HG02970 (cell line): ENCODE results near the gene CPN1.
"Not testable (repeated sequence)": the region's sequence is repeated elsewhere in the genome, so short reads cannot be mapped to it uniquely, and the experiment has no call there.

Source experiments
- ATAC-seq: cut with Tn5 transposase; IDR thresholded peaks from one replicate; pipeline ENCODE4 v1.9.1; 2021; ENCODE audit warnings: mild to moderate bottlenecking, moderate library complexity, moderate number of reproducible peaks; ENCODE audit not compliant: unreplicated experiment, low FRiP score

The CPN1 gene

DNA sequence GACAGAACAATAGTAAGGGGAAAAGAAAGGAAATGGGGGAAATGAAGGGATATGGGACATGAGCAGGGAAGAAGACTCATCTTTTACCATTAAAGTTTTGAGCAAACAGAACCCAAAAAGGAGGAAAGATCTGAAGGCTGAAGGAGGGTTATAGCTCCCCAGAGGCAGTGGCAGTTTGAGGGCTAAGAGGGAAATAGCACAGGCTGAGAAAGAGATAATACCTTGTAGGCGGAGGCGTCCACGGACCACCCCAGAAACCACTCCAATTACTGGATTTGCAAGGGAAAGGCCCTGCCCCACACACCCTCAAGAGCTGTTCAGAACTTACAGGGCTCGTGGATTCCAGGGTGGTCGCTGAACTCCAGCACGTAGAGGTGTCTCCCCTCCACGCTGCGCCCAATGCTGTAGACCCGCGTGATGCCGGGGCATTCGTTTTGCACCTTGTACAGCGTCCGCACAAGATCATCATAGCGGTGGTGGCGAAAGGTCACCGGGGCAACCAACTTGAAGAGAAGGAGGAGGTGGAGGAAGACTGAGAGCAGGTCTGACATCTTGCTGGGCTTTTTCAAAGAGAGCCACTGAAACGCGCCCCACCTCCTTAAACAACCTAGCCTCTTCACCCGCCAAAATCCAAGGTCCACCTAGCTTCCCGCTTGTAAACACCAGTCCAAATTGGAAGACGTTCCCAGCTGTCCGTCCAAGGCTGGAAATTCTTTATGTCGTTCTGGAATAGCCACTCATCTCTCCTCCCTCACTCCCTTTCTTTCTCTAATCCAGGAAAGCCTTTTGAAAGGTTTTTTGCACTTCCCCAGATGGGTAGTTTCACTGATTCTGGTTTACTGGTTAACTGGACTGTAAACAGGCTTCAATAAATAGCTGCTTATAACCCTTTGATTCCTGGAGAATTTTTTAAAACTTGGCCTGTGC is at the start of gene CPN1:
TSS of gene CPN1 (minus strand) at position 795 of the 927 bp plus-strand sequence. CDS start at position 551, 244 bp downstream.
- ATAC-seq: no peak

DNA sequence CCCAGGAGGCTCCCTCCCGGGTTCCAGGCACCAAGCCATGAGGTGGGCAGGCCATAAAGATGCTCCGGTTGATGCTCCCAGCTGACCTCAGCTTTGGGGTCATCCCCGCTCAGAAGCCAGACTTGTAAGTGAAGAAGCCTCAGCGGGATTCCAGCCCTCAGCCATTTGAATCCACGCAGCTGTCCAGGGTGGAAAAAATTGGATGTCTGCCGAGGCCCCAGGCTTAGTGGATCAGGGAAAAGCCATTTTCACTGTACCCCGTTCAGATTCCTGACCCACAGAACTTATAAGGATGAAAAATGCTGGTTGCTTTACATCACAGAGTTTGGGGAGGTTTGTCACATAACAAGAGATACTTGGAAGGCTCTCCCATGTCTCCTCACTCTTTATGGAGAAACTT is 49.2 kb upstream of the CPN1 start:
- no peak for ATAC-seq

GRCh38 chr10:100129424-100129823 is 47.8 kb upstream of the CPN1 start:
- no peak for ATAC-seq

DNA sequence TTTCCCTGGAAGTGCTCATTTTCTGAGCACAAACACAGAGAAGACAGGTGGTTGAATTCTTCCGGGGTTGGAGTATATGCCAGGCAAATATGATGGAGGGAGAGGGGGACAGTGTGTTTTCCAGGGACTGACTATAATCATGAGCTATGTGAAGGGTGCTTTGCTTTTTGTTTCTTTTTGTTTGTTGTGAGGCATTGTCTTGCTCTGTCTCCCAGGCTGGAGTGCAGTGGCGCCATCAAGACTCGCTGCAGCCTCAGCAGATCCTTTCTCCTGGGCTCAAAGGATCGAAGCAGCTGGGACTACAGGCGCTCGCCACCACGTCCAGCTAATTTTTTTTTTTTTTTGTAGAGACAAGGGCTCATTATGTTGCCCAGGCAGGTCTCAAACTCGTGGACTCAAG is 47.3 kb upstream of the CPN1 start:
- no peak for ATAC-seq

GRCh38 chr10:100125335-100125734 is 43.7 kb upstream of the CPN1 start:
- ATAC-seq: not testable (repeated sequence)

- no peak for ATAC-seq
Measured at GRCh38 chr10:100124097-100124496, 42.4 kb upstream of the CPN1 start.

- no peak for ATAC-seq
Measured at GRCh38 chr10:100122780-100123179, 41.1 kb upstream of the CPN1 start.

DNA sequence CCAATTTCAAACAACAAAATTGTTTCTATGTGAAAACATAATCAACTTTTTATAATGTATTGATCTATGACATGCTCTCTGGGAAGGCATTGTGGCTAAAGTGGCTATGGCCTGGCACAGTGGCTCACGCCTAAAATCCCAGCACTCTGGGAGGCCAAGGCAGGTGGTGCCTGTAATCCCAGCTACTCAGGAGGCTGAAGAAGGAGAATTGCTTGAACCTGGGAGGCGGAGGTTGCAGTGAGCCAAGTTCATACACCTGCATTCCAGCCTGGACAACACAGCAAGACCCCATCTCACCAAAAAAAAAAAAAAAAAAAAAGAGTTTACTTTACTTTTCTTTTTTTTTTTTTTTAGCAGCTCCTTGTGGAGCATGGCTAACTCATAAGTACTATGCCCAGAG is 38.9 kb upstream of the CPN1 start:
- ATAC-seq: no peak

- no peak for ATAC-seq
Measured at GRCh38 chr10:100119726-100120125, 38.1 kb upstream of the CPN1 start.

GRCh38 chr10:100114976-100115770 is 33.5 kb upstream of the CPN1 start:
- no peak for ATAC-seq

DNA sequence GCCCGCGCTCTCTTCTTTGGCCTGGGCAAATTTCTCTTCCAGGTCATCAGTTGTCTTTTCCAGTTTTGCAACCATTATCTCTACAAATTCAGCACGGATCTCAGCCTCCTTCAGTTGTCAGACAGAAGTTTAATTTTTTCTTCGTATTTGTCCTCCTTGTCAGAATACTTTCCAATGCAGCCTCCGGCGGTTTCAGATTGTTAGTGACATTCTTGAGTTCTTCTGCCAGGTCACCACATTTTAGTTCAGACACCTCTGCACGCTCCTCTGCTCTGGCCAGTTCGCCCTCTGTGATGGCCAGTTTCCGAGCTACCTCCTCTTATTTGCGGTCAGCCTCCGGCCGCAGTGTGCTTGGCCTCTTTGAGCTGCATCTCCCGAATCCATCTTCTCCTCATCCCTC is 32.8 kb upstream of the CPN1 start:
- ATAC-seq: no peak

GRCh38 chr10:100109670-100110069 is 28.0 kb upstream of the CPN1 start:
- ATAC-seq: no peak

- no peak for ATAC-seq
Measured at GRCh38 chr10:100106865-100107264, 25.2 kb upstream of the CPN1 start.

GRCh38 chr10:100104300-100104699 is 22.6 kb upstream of the CPN1 start:
- ATAC-seq: no peak

GRCh38 chr10:100103581-100103980 is 21.9 kb upstream of the CPN1 start:
- ATAC-seq: no peak

DNA sequence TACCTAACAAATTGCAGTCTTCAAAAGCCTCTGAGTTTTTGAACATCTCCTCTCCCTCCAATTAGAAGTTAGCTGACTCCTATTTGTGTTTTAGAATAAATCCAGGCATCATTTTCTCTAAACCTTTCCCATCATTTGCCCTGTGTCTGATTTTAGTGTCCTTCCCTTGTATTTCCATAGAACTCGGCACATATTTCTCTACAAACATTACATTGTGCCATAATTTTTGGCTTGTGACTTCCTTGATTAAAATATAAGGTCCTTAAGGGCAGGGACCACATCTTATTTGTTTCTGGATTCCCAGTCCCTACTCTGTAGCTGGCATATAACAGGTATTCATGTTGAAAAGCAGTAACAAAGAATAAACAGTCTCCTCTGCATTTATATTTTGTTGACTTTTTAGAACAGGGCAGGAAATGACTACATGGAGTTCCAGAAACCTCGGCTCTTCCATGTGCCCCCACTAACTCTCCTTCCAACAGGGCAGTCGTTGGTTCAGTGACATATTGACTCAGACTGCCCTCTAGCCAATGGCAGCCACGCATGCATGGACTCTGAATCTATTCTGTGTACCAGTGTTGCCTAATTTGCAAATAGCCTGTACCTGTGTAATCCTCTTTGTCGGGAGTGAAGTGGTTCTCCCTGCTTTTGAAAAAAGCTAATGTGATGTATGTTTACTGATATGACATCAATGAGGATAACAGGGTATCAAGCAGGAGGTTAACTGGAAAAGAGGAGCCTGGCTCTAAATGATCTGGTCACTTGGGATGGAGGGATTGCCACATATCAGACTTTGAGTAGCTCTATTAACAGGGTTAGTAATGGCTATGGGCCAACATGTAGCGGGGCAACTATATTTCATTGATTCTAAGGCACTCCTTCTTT is 19.8 kb upstream of the CPN1 start:
- ATAC-seq: no peak

GRCh38 chr10:100100651-100101184 is 19.0 kb upstream of the CPN1 start:
- no peak for ATAC-seq

DNA sequence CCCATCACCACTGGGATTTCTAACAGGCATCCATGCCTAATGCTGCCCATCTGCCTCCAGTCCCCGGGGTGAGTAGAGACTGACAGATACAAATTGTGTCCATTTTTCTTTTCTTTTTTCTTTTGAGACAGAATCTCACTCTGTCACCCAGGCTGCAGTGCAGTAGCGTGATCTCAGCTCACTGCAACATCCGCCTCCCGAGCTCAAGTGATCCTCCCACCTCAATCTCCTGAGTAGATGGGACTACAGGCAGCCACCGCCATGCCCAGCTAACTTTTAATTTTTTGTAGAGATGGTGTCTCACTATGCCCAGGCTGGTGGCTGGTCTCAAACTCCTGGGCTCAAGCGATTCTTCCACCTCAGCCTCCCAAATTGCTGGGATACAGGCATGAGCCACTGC is 7.6 kb upstream of the CPN1 start:
- ATAC-seq: no peak

DNA sequence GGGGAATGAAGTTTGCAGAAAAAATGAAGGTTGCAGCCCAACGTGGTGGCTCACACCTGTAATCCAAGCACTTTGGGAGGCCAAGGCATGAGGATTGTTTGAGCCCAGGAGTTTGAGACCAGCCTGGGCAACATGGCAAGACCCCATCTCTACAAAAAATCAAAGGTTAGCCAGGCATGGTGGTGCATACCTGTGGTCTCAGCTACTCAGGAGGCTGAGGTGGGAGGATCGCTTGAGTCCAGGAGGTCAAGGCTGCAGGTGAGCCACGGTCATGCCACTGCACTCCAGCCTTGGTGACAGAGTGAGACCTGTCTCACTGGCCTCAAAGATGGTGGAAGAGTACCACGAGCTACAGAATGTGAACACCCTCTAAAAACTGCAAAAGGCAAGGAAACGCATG is 5.0 kb upstream of the CPN1 start:
- not testable (repeated sequence) for ATAC-seq

DNA sequence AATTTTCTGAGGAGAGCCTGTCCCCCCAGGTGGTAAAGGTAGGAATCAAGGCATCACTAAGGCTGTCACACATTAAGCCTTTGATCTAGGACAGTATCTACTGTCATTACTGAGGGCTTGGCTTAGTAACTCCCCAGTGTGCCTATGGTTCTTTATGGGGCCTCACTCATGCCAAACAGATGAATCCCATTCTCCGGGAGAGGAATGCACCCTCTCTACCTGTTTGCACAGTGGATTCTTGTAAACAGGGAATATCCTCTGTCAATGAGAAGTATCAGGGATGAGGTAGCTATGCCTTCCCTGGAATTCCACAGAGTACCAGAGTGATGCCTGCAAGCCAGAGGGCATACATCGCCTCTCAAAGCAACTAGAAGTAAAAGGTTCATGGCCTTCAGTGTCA is 3.9 kb upstream of the CPN1 start:
- no peak for ATAC-seq
